A549 (cell line): Measurements from ENCODE around the gene GRHL1. TPM values are rescaled to one million over a fixed set of nuclear protein-coding genes. Genes with fewer than 3 reads are reported as not detected.

Experiments used
- ATAC-seq, 2 experiments: fragments of 200-7000 bp in 1 of 2; fragments of >200 bp in 1 of 2; cut with Nextera tagmentation in 1 of 2; cut with Tn5 transposase in 1 of 2; 3 replicates each; pipeline versions ENCODE4 v1.8.0 to v1.9.1; 2018 to 2020; ENCODE audit warnings: mild to moderate bottlenecking in 1 of 2, moderate library complexity in 1 of 2
- CTCF ChIA-PET: fragments of 300-600 bp; sonication (Branson Sonifier 250); formaldehyde crosslinking; extraction: SDS; loops from one replicate; lab custom pipeline; 2021; ENCODE audit warnings: antibody characterized with exemption, inconsistent platforms; lab: Yijun Ruan, JAX
- POLR2A ChIA-PET: fragments of 350-600 bp; formaldehyde crosslinking; extraction: SDS; loops from one replicate; lab custom pipeline; 2021; ENCODE audit warnings: antibody characterized with exemption, inconsistent platforms; lab: Yijun Ruan, JAX
- DNase-seq, 2 experiments: peaks; one replicate each; pipeline versions ENCODE4 v3.0.0 to v3.0.0-alpha.2; 2011 to 2016; ENCODE audit warnings: low read depth in 1 of 2, low spot score in 1 of 2
- FAIRE-seq: peaks from 2 replicates; lab custom pipeline; 2011; peaks lifted over from hg19 to GRCh38; lab: Jason Lieb, UNC
- H3K27ac ChIP-seq, 2 experiments: fragments of >200 bp; sonication (Bioruptor Twin); formaldehyde crosslinking; 3 replicates each; pipeline ENCODE4 v1.5.1; 2016 to 2017
- H3K4me1 ChIP-seq: fragments of >200 bp; sonication (Bioruptor Twin); formaldehyde crosslinking; 3 replicates; pipeline ENCODE4 v1.6.1; 2016
- H3K4me2 ChIP-seq: fragments of >200 bp; sonication (Bioruptor Twin); formaldehyde crosslinking; 3 replicates; pipeline ENCODE4 v1.6.1; 2016
- H3K4me3 ChIP-seq: fragments of >200 bp; sonication (Bioruptor Twin); formaldehyde crosslinking; 3 replicates; pipeline ENCODE4 v1.5.1; 2016
- H3K9me3 ChIP-seq: fragments of >200 bp; sonication (Bioruptor Twin); formaldehyde crosslinking; 3 replicates; pipeline ENCODE4 v1.6.1; 2016
- BHLHE40 ChIP-seq: IDR thresholded peaks from 2 replicates; pipeline ENCODE4 v1.6.1; 2012; ENCODE audit warnings: low read depth, low read length, inconsistent platforms
- CBX2 ChIP-seq: fragments of 200-600 bp; sonication (generic); IDR thresholded peaks from 2 replicates; pipeline ENCODE4 v1.6.1; 2016; ENCODE audit warnings: low read depth, mild to moderate bottlenecking, borderline replicate concordance
- CTCF ChIP-seq: fragments of >200 bp; sonication (Bioruptor Twin); formaldehyde crosslinking; IDR thresholded peaks from 3 replicates; pipeline ENCODE4 v1.5.1; 2016
- EHF ChIP-seq: fragments of 250-450 bp; sonication (Bioruptor Pico); IDR thresholded peaks from 2 replicates; pipeline ENCODE4 v1.5.0; 2020; ENCODE audit warnings: mild to moderate bottlenecking
- EP300 ChIP-seq, 2 experiments: fragments of >200 bp; sonication (Bioruptor Twin); formaldehyde crosslinking; IDR thresholded peaks; 2 replicates in 1 of 2; 3 replicates in 1 of 2; pipeline ENCODE4 v1.6.1; 2016 to 2017
- HES2 ChIP-seq: fragments of >200 bp; sonication (Bioruptor Twin); formaldehyde crosslinking; IDR thresholded peaks from 2 replicates; pipeline ENCODE4 v1.6.1; 2016
- JUN ChIP-seq, 2 experiments: fragments of >200 bp; sonication (Bioruptor Twin); formaldehyde crosslinking; IDR thresholded peaks; 2 replicates in 1 of 2; 3 replicates in 1 of 2; pipeline ENCODE4 v1.6.1; 2016 to 2017
- JUNB ChIP-seq: fragments of >200 bp; sonication (Bioruptor Twin); formaldehyde crosslinking; IDR thresholded peaks from 2 replicates; pipeline ENCODE4 v1.6.1; 2016
- MAFK ChIP-seq: fragments of 450-650 bp; IDR thresholded peaks from 2 replicates; pipeline ENCODE4 v1.6.1; 2014; ENCODE audit not compliant: partially characterized antibody
- MAX ChIP-seq: IDR thresholded peaks from 2 replicates; pipeline ENCODE4 v1.6.1; 2012
- NPAS2 ChIP-seq: fragments of 250-450 bp; sonication (Bioruptor Pico); IDR thresholded peaks from 2 replicates; pipeline ENCODE4 v1.8.0; 2022; ENCODE audit warnings: mild to moderate bottlenecking, moderate library complexity, borderline replicate concordance
- PHF8 ChIP-seq: fragments of 200-600 bp; sonication (generic); IDR thresholded peaks from 2 replicates; pipeline ENCODE4 v1.6.1; 2016; ENCODE audit warnings: low read depth, mild to moderate bottlenecking, antibody characterized with exemption, moderate library complexity, borderline replicate concordance
- POLR2A ChIP-seq: IDR thresholded peaks from 2 replicates; pipeline ENCODE4 v1.6.1; 2012; ENCODE audit warnings: mild to moderate bottlenecking, low read length
- POLR2AphosphoS2 ChIP-seq: conservative IDR thresholded peaks from 2 replicates; pipeline ENCODE4 v1.6.1; 2012; ENCODE audit warnings: low read length, improper control_type of control experiment, inconsistent platforms
- RARB ChIP-seq: fragments of 250-450 bp; sonication (Bioruptor Pico); IDR thresholded peaks from 2 replicates; pipeline ENCODE4 v1.8.0; 2021; ENCODE audit warnings: mild to moderate bottlenecking, moderate library complexity
- RCOR1 ChIP-seq: fragments of 150-350 bp; IDR thresholded peaks from 2 replicates; pipeline ENCODE4 v1.6.1; 2014; ENCODE audit warnings: antibody characterized with exemption, low read length, low read depth
- TP53 ChIP-seq: fragments of 250-450 bp; sonication (Bioruptor Pico); IDR thresholded peaks from 2 replicates; pipeline ENCODE4 v1.5.0; 2021; ENCODE audit warnings: mild to moderate bottlenecking, moderate library complexity
- USF2 ChIP-seq: fragments of 450-650 bp; IDR thresholded peaks from 2 replicates; pipeline ENCODE4 v1.6.1; 2014; ENCODE audit warnings: antibody characterized with exemption
- ZC3H11A ChIP-seq: fragments of 450-650 bp; IDR thresholded peaks from 2 replicates; pipeline ENCODE4 v1.6.1; 2014; ENCODE audit warnings: antibody characterized with exemption, mild to moderate bottlenecking
- WGBS: methylation state at CpG from one replicate; pipeline ENCODE4 v1.1.6; 2017; ENCODE audit errors: missing lambda C conversion rate; 5-methylcytosine and 5-hydroxymethylcytosine counted together
- polyA plus RNA-seq, 4 experiments: library from polyadenylated mRNA; depleted of rRNA in 3 of 4; stranded (reverse); fragments of >200 nt; fragmentation: RNase III in 1 of 4; extraction: RNeasy Plus Mini Kit Qiagen cat#74134 plus additional on column Dnase treatment in 1 of 4; gene quantifications; 2 replicates in 3 of 4; 3 replicates in 1 of 4; pipeline ENCODE4 v1.2.3, GENCODE V29; 2011 to 2017

The GRHL1 gene
- polyA plus RNA-seq, 2 of the 4 experiments (the other 2 are of a cell fraction): 0.68 to 1.2 TPM

- WGBS: 88% methylated on average over 6 of the region's 6 CpGs
- FAIRE-seq (no peak), DNase-seq (no peak), ATAC-seq (no peak)
- CTCF ChIA-PET: interaction anchor here (0.9 to 7.1 kb wide), 4 partner anchors 9 to 56 kb away, joined by 3 to 58 read pairs (median 4); no protein-coding TSS in a partner anchor
- Histone ChIP-seq H3K4me2 (no peak overlapping the region), H3K4me3 (no peak overlapping the region), H3K9me3 (no peaks in the 10 kb centered on the region), H3K27ac (no peak overlapping the region), H3K4me1 (no peaks in the 10 kb centered on the region)
- POLR2A ChIA-PET: no interaction called here
- TF ChIP-seq PHF8: no peak
- TF ChIP-seq HES2: no peak
- no peak for TF ChIP-seq MAFK
These were observed 40.4 kb downstream of the GRHL1 start for GRCh38 chr2:9991829-9992273.

GRCh38 chr2:9992427-9993187 lies 41.1 kb downstream of the GRHL1 start:
- TF ChIP-seq TP53 (CRISPR knock-in tag) (no peak), RARB (CRISPR knock-in tag) (no peak), NPAS2 (CRISPR knock-in tag) (no peak), PHF8 (no peak), CTCF (no peak), CBX2 (no peak), EHF (CRISPR knock-in tag) (no peak), POLR2AphosphoS2 (no peak), RCOR1 (no peak), USF2 (no peak), JUN (IDR thresholded peaks at IDR 0.05) (no peak), ZC3H11A (no peak), EP300 (IDR thresholded peaks at IDR 0.05) (no peak), MAX (no peak), JUNB (no peak), HES2 (no peak)
- ATAC-seq (no peak), DNase-seq (no peak), FAIRE-seq (no peak)
- no peaks in the 10 kb centered on the region for H3K9me3 ChIP-seq
- H3K27ac ChIP-seq: no peak overlapping the region
- H3K4me1 ChIP-seq: no peaks in the 10 kb centered on the region
- ChIA-PET CTCF (interaction anchor here (0.9 to 7.1 kb wide), 4 partner anchors 10 to 56 kb away, joined by 3 to 58 read pairs (median 4); no protein-coding TSS in a partner anchor), POLR2A (no interaction called here)
- H3K4me3 ChIP-seq: no peak overlapping the region
- H3K4me2 ChIP-seq: no peak overlapping the region
- WGBS: 78% methylated on average over 9 of the region's 9 CpGs

- Histone ChIP-seq H3K4me2 (no peak overlapping the region), H3K4me3 (no peak overlapping the region), H3K9me3 (no peaks in the 10 kb centered on the region), H3K4me1 (no peaks in the 10 kb centered on the region), H3K27ac (no peak overlapping the region)
- no peak for FAIRE-seq
- DNase-seq: no peak
- POLR2A ChIA-PET: interaction anchor here (0.5 kb wide), 1 partner anchor 385 kb away, joined by 8 read pairs; no protein-coding TSS in a partner anchor
- no peak for ATAC-seq
- CTCF ChIA-PET: interaction anchor here (1.1 to 7.1 kb wide), 2 partner anchors 11 to 180 kb away, joined by 5 to 58 read pairs; no protein-coding TSS in a partner anchor
- TF ChIP-seq RARB (CRISPR knock-in tag): no peak
- TF ChIP-seq BHLHE40: no peak
- TF ChIP-seq PHF8: no peak
- TF ChIP-seq POLR2A: no peak
- 82% methylated on average over 6 of the region's 6 CpGs for WGBS
These were observed 42.1 kb downstream of the GRHL1 start for GRCh38 chr2:9993488-9994165.
